GM23248 (cell line): Measurements from ENCODE around the gene TRPV2. TPM values are rescaled to one million over a fixed set of nuclear protein-coding genes. Genes with fewer than 3 reads are reported as not detected.

Experiments
- DNase-seq: peaks from one replicate; pipeline ENCODE4 v3.0.0-alpha.2; 2015
- H2AFZ ChIP-seq: fragments of 200-600 bp; sonication (generic); 2 replicates; pipeline ENCODE4 v1.6.1; 2016; ENCODE audit warnings: antibody characterized with exemption
- H3F3A ChIP-seq: fragments of 200-600 bp; sonication (generic); 2 replicates; pipeline ENCODE4 v1.6.1; 2016; ENCODE audit warnings: mild to moderate bottlenecking, antibody characterized with exemption, mixed run types; ENCODE audit not compliant: insufficient read depth
- H3K27ac ChIP-seq: fragments of 200-600 bp; sonication (generic); 2 replicates; pipeline ENCODE4 v1.5.1; 2016; ENCODE audit warnings: mild to moderate bottlenecking
- H3K27me3 ChIP-seq: fragments of 200-600 bp; sonication (generic); replicated peaks from 2 replicates; pipeline ENCODE4 v1.6.1; 2016; ENCODE audit warnings: mild to moderate bottlenecking; ENCODE audit not compliant: insufficient read depth
- H3K36me3 ChIP-seq: fragments of 200-600 bp; sonication (generic); 2 replicates; pipeline ENCODE4 v1.6.1; 2016; ENCODE audit warnings: low read depth, mild to moderate bottlenecking
- H3K4me1 ChIP-seq: fragments of 200-600 bp; sonication (generic); 2 replicates; pipeline ENCODE4 v1.6.1; 2016; ENCODE audit warnings: mild to moderate bottlenecking; ENCODE audit not compliant: insufficient read depth
- H3K4me2 ChIP-seq: fragments of 200-600 bp; sonication (generic); one replicate; pipeline ENCODE4 v1.6.1; 2016; ENCODE audit warnings: mild to moderate bottlenecking; ENCODE audit not compliant: unreplicated experiment
- H3K4me3 ChIP-seq: fragments of 200-600 bp; sonication (generic); 2 replicates; pipeline ENCODE4 v1.5.1; 2016; ENCODE audit warnings: mild to moderate bottlenecking
- H3K79me2 ChIP-seq: fragments of 200-600 bp; sonication (generic); 2 replicates; pipeline ENCODE4 v1.6.1; 2016; ENCODE audit warnings: mild to moderate bottlenecking; ENCODE audit not compliant: insufficient read depth
- H3K9ac ChIP-seq: fragments of 200-600 bp; sonication (generic); 2 replicates; pipeline ENCODE4 v1.6.1; 2016; ENCODE audit warnings: mild to moderate bottlenecking
- H3K9me2 ChIP-seq: fragments of 200-600 bp; sonication (generic); 2 replicates; pipeline ENCODE4 v1.6.1; 2016; ENCODE audit warnings: mixed run types, mild to moderate bottlenecking, moderate library complexity; ENCODE audit not compliant: insufficient read depth
- H3K9me3 ChIP-seq: fragments of 200-600 bp; sonication (generic); one replicate; pipeline ENCODE4 v1.6.1; 2017; ENCODE audit warnings: low read depth
- H4K20me1 ChIP-seq: fragments of 200-600 bp; sonication (generic); 2 replicates; pipeline ENCODE4 v1.6.0; 2016; ENCODE audit not compliant: insufficient read depth
- EZH2 ChIP-seq: fragments of 200-600 bp; sonication (generic); IDR thresholded peaks from 2 replicates; pipeline ENCODE4 v1.6.1; 2018; ENCODE audit warnings: antibody characterized with exemption, mild to moderate bottlenecking; ENCODE audit not compliant: insufficient read depth, poor library complexity, severe bottlenecking
- EZH2phosphoT487 ChIP-seq: fragments of 200-600 bp; sonication (generic); IDR thresholded peaks from 2 replicates; pipeline ENCODE4 v1.6.1; 2018; ENCODE audit warnings: antibody characterized with exemption, moderate library complexity, mild to moderate bottlenecking, low read depth; ENCODE audit not compliant: insufficient read depth
- WGBS, 2 experiments: methylation state at CpG; one replicate each; pipeline ENCODE4 v1.1.6; 2015 to 2017; ENCODE audit warnings: low lambda C conversion rate in 2 of 2, low coverage in 1 of 2; ENCODE audit errors: missing lambda C conversion rate in 2 of 2; 5-methylcytosine and 5-hydroxymethylcytosine counted together
- in situ Hi-C: fragments of 300-500 bp; cut with MboI; formaldehyde crosslinking; loops from 2 replicates; pipeline ENCODE4 v1.15.0; 2020
- polyA plus RNA-seq: library from polyadenylated mRNA; unstranded; fragments of >200 nt; fragmentation: Nextera tagmentation; extraction: Ambion mirVana; gene quantifications from 2 replicates; pipeline ENCODE4 v1.2.1, GENCODE V29; 2016
- total RNA-seq: library from RNA; depleted of rRNA; stranded (reverse); fragments of >200 nt; shearing (Covaris generic); gene quantifications from 2 replicates; pipeline ENCODE4 v1.2.3, GENCODE V29; 2014

The TRPV2 gene
- total and polyA plus RNA-seq, 2 experiments from 2014 or later = 19.6 to 23.9 TPM

DNA sequence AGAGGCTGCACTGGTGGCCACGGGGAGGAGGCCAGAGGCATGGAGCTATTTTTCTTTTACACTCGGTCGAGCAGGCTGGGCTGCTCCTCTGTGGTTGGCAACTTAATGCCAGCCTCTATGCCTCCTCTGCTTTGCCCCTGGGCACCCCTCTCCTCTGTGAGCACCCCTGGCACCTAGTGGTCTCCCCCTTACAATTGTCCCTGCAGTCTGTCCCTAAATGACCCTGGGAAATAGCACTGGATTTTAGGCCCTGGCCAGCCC lies 49.6 kb downstream of the TRPV2 start:
- no peak overlapping the region for H3K4me3 ChIP-seq
- H4K20me1 ChIP-seq = no peaks in the 10 kb centered on the region
- TF ChIP-seq EZH2phosphoT487 (no peak), EZH2 (no peak)
- DNase-seq = no peak
- in situ Hi-C loops = no loop called here
- no peak overlapping the region for H2AFZ ChIP-seq
- H3K4me1 ChIP-seq = peaks cover 15% of the 10 kb centered on the region; the same call in 1 of the 2 replicates
- no peaks in the 10 kb centered on the region for H3F3A ChIP-seq
- no peak overlapping the region for H3K27ac ChIP-seq
- H3K9me3 ChIP-seq = no peaks in the 10 kb centered on the region
- no peaks in the 10 kb centered on the region for H3K27me3 ChIP-seq
- H3K9me2 ChIP-seq = no peaks in the 10 kb centered on the region
- no peaks in the 10 kb centered on the region for H3K79me2 ChIP-seq
- no peak overlapping the region for H3K9ac ChIP-seq
- H3K36me3 ChIP-seq = no peaks in the 10 kb centered on the region
- no peak overlapping the region for H3K4me2 ChIP-seq
- 78 to 100% methylated on average over 1 to 3 of the region's 3 CpGs for WGBS, 2 experiments

DNA sequence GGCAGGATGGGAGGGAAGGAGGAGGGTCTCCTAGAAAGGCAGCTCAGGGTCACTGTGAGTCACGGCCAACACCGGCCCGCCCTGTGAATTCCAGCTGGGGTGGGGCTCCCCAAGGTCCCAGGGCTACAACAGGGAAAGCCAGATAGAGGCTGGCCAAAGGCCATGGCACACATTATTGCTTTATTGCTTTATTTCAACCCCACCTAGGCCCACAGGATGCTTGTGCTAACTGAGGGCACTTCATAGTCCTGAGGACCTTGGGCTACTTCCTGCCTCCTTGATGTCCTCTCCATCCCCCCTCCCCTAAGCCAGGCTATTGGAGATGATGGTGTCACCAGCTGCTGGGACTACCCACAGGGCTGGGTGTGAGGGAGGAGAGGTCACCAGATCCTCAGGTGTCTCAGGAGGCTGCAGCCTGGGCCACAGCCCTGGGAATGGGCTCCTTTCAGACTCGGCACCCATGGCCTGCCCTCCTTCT lies 50.5 kb downstream of the TRPV2 start:
- 47 to 50% methylated on average over 4 of the region's 4 CpGs for whole genome bisulfite sequencing, 2 experiments

DNA sequence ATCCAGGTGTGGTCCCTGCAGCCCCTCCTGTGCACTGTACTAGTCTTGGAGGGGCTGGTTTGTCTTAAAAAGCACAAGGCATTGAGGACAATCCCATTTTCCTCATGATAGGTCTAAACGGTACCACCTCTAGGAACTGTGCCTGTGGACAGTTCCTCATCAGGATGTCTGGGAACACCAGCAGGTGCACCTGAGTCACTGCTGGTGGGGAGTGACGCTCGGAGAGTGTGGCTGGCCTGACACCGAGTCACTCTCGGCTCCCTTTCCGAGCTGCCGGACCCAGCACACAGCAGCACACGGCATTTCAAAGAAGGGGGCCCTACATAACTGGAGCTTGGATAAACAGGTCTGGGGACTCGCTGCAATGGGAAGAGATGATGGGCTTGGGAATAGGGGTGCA lies 51.0 kb downstream of the TRPV2 start:
- TF ChIP-seq EZH2phosphoT487 (no peak), EZH2 (no peak)

More for the DNA sequence above, 50.5 kb downstream of the TRPV2 start:
- Histone ChIP-seq H3K79me2 (no peaks in the 10 kb centered on the region), H3F3A (no peaks in the 10 kb centered on the region), H3K4me2 (no peak overlapping the region), H3K9ac (no peak overlapping the region), H3K27ac (no peak overlapping the region), H3K4me1 (peaks cover 18% of the 10 kb centered on the region; the same call in 1 of the 2 replicates), H4K20me1 (no peaks in the 10 kb centered on the region), H3K27me3 (no peaks in the 10 kb centered on the region), H3K4me3 (no peak overlapping the region), H3K36me3 (no peaks in the 10 kb centered on the region), H2AFZ (no peak overlapping the region), H3K9me2 (no peaks in the 10 kb centered on the region), H3K9me3 (no peaks in the 10 kb centered on the region)
- DNase-seq = no peak
- in situ Hi-C loops = no loop called here
- TF ChIP-seq EZH2phosphoT487 (no peak), EZH2 (no peak)

DNA sequence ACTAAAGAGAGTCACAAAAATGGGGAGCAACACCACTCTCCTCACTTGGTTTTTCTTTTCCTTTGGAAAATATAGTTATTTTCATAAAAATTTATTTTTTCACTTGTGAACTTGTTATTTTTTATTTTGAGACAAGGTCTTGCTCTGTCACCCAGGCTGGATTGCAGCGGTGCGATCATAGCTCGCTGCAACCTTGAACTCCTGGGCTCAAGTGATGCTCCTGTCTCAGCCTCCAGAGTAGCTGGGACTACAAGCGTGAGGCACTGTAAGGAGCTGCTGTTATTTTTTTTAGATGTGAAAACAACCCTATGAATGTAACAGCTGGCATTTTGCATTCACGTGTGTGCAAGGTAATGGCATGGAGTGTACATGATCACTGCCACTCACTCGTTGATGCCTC lies 51.7 kb downstream of the TRPV2 start:
- in situ Hi-C loops = no loop called here
- H3K9ac ChIP-seq = no peak overlapping the region
- H3F3A ChIP-seq = no peaks in the 10 kb centered on the region
- H3K4me2 ChIP-seq = no peak overlapping the region
- no peak overlapping the region for H3K4me3 ChIP-seq
- no peak for DNase-seq
- H4K20me1 ChIP-seq = no peaks in the 10 kb centered on the region
- H3K79me2 ChIP-seq = no peaks in the 10 kb centered on the region
- TF ChIP-seq EZH2 (no peak), EZH2phosphoT487 (no peak)
- no peaks in the 10 kb centered on the region for H3K36me3 ChIP-seq
- no peaks in the 10 kb centered on the region for H3K27me3 ChIP-seq
- 97 to 98% methylated on average over 6 of the region's 6 CpGs for WGBS, 2 experiments
- H3K9me3 ChIP-seq = no peaks in the 10 kb centered on the region
- peaks cover 18% of the 10 kb centered on the region; the same call in 1 of the 2 replicates for H3K4me1 ChIP-seq
- no peak overlapping the region for H2AFZ ChIP-seq
- H3K27ac ChIP-seq = no peak overlapping the region
- no peaks in the 10 kb centered on the region for H3K9me2 ChIP-seq

More for the DNA sequence above, 51.0 kb downstream of the TRPV2 start:
- no peaks in the 10 kb centered on the region for H3K9me2 ChIP-seq
- H2AFZ ChIP-seq = no peak overlapping the region
- no peak overlapping the region for H3K4me3 ChIP-seq
- no peaks in the 10 kb centered on the region for H4K20me1 ChIP-seq
- H3K9me3 ChIP-seq = no peaks in the 10 kb centered on the region
- no peak overlapping the region for H3K27ac ChIP-seq
- in situ Hi-C loops = no loop called here
- H3K27me3 ChIP-seq = no peaks in the 10 kb centered on the region
- no peaks in the 10 kb centered on the region for H3K79me2 ChIP-seq
- WGBS, 2 experiments = 93 to 94% methylated on average over 9 of the region's 9 CpGs
- H3F3A ChIP-seq = no peaks in the 10 kb centered on the region
- DNase-seq = no peak
- H3K9ac ChIP-seq = no peak overlapping the region
- no peaks in the 10 kb centered on the region for H3K36me3 ChIP-seq
- peaks cover 18% of the 10 kb centered on the region; the same call in 1 of the 2 replicates for H3K4me1 ChIP-seq
- no peak overlapping the region for H3K4me2 ChIP-seq

DNA sequence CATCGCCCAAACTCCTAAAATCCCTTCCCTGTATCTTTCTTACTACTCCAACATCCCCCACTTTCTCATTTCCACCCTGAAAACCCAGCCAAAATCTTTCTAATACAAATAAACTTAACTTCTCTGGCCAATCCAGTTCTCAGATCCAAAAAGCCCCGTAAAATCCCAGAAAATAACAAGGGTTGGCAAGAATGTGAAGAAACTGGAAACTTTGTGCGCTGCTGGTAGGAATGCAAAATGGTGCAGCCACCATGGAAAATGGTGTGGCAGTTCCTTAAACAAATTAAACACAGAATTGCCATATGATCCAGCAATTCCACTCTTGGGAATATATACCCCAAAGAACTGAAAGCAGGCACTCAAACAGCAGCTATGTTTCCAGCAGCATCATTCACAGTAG lies 52.5 kb downstream of the TRPV2 start:
- WGBS, 2 experiments = 97 to 98% methylated on average over 3 of the region's 3 CpGs
- in situ Hi-C loops = no loop called here
- no peaks in the 10 kb centered on the region for H3F3A ChIP-seq

More for the DNA sequence above, 52.5 kb downstream of the TRPV2 start:
- Histone ChIP-seq H3K4me1 (peaks cover 18% of the 10 kb centered on the region; the same call in 1 of the 2 replicates), H3K4me3 (no peak overlapping the region), H4K20me1 (no peaks in the 10 kb centered on the region), H2AFZ (no peak overlapping the region), H3K27ac (no peak overlapping the region), H3K9ac (no peak overlapping the region), H3K36me3 (no peaks in the 10 kb centered on the region), H3K27me3 (no peaks in the 10 kb centered on the region), H3K4me2 (no peak overlapping the region), H3K79me2 (no peaks in the 10 kb centered on the region), H3K9me3 (no peaks in the 10 kb centered on the region), H3K9me2 (no peaks in the 10 kb centered on the region)
- TF ChIP-seq EZH2 (no peak), EZH2phosphoT487 (no peak)
- DNase-seq = no peak
